GM23338 (cell line): Measurements from ENCODE around the gene BRSK1. TPM values are rescaled to one million over a fixed set of nuclear protein-coding genes. Genes with fewer than 3 reads are reported as not detected.

Experiments used
- ATAC-seq: fragments of 200-7000 bp; cut with Tn5 transposase; 3 replicates; pipeline ENCODE4 v1.9.1; 2020
- DNase-seq: peaks from one replicate; pipeline ENCODE4 v3.0.0-alpha.2; 2015; ENCODE audit warnings: low spot score
- H2AFZ ChIP-seq: fragments of 200-600 bp; sonication (generic); 2 replicates; pipeline ENCODE4 v1.8.0; 2016; ENCODE audit warnings: antibody characterized with exemption, mild to moderate bottlenecking, moderate library complexity
- H3F3A ChIP-seq: fragments of 200-600 bp; sonication (generic); replicated peaks from 2 replicates; pipeline ENCODE4 v1.8.0; 2017; ENCODE audit warnings: antibody characterized with exemption, mixed run types, low read depth
- H3K27ac ChIP-seq: fragments of 200-600 bp; sonication (generic); 2 replicates; pipeline ENCODE4 v1.6.1; 2016; ENCODE audit warnings: low read depth
- H3K27me3 ChIP-seq: fragments of 200-600 bp; sonication (generic); 2 replicates; pipeline ENCODE4 v1.8.0; 2016; ENCODE audit warnings: mild to moderate bottlenecking, mixed run types, moderate library complexity; ENCODE audit not compliant: insufficient read depth
- H3K36me3 ChIP-seq: fragments of 200-600 bp; sonication (generic); 2 replicates; pipeline ENCODE4 v1.8.0; 2016; ENCODE audit warnings: mild to moderate bottlenecking; ENCODE audit not compliant: insufficient read depth
- H3K4me1 ChIP-seq: fragments of 200-600 bp; sonication (generic); 2 replicates; pipeline ENCODE4 v1.8.0; 2016; ENCODE audit warnings: mild to moderate bottlenecking, moderate library complexity; ENCODE audit not compliant: insufficient read depth
- H3K4me2 ChIP-seq: fragments of 200-600 bp; sonication (generic); 2 replicates; pipeline ENCODE4 v1.7.1; 2017; ENCODE audit warnings: mixed run types
- H3K4me3 ChIP-seq: fragments of 200-600 bp; sonication (generic); 2 replicates; pipeline ENCODE4 v1.6.1; 2016; ENCODE audit warnings: mixed run types
- H3K79me2 ChIP-seq: fragments of 200-600 bp; sonication (generic); replicated peaks from 2 replicates; pipeline ENCODE4 v1.8.0; 2017; ENCODE audit warnings: mild to moderate bottlenecking; ENCODE audit not compliant: insufficient read depth
- H3K9me2 ChIP-seq: fragments of 200-600 bp; sonication (generic); 2 replicates; pipeline ENCODE4 v1.8.0; 2017; ENCODE audit not compliant: insufficient read depth
- H4K20me1 ChIP-seq: fragments of 200-600 bp; sonication (generic); replicated peaks from 2 replicates; pipeline ENCODE4 v1.8.0; 2017; ENCODE audit warnings: mild to moderate bottlenecking; ENCODE audit not compliant: insufficient read depth
- H3K27ac Mint-ChIP-seq: 2 replicates; pipeline ENCODE4 v1.8.0; 2020; ENCODE audit warnings: inconsistent platforms, mild to moderate bottlenecking, moderate library complexity, mixed read lengths
- H3K27me3 Mint-ChIP-seq: 3 replicates; pipeline ENCODE4 v1.8.0; 2022; ENCODE audit warnings: low read depth, mild to moderate bottlenecking, moderate library complexity, mixed read lengths, inconsistent platforms; ENCODE audit not compliant: insufficient read depth, poor library complexity
- H3K36me3 Mint-ChIP-seq: 3 replicates; pipeline ENCODE4 v1.8.0; 2021; ENCODE audit warnings: low read depth, mild to moderate bottlenecking, inconsistent platforms, moderate library complexity, mixed read lengths
- H3K4me1 Mint-ChIP-seq: 3 replicates; pipeline ENCODE4 v1.8.0; 2020; ENCODE audit warnings: mild to moderate bottlenecking, inconsistent platforms, mixed read lengths
- H3K4me3 Mint-ChIP-seq: 3 replicates; pipeline ENCODE4 v1.8.0; 2021; ENCODE audit warnings: moderate library complexity, mild to moderate bottlenecking, inconsistent platforms, mixed read lengths
- H3K9me3 Mint-ChIP-seq: 3 replicates; pipeline ENCODE4 v1.8.0; 2020; ENCODE audit warnings: moderate library complexity, mild to moderate bottlenecking, inconsistent platforms, mixed read lengths
- CREB1 ChIP-seq: fragments of 250-450 bp; sonication (Bioruptor Pico); IDR thresholded peaks from 2 replicates; pipeline ENCODE4 v1.5.0; 2020; ENCODE audit warnings: low read depth, mild to moderate bottlenecking, moderate library complexity
- EZH2 ChIP-seq: fragments of 200-600 bp; sonication (generic); IDR thresholded peaks from one replicate; pipeline ENCODE4 v1.8.0; 2017; ENCODE audit warnings: antibody characterized with exemption, mild to moderate bottlenecking, low read depth; ENCODE audit not compliant: unreplicated experiment
- EZH2phosphoT487 ChIP-seq: fragments of 200-600 bp; sonication (generic); IDR thresholded peaks from one replicate; pipeline ENCODE4 v1.8.1; 2018; ENCODE audit warnings: antibody characterized with exemption; ENCODE audit not compliant: unreplicated experiment
- JUNB ChIP-seq: IDR thresholded peaks from one replicate; pipeline ENCODE4 v1.6.1; 2016; ENCODE audit warnings: antibody characterized with exemption; ENCODE audit not compliant: unreplicated experiment
- NANOG ChIP-seq: IDR thresholded peaks from 2 replicates; pipeline ENCODE4 v1.6.1; 2016; ENCODE audit warnings: antibody characterized with exemption, borderline replicate concordance
- POLR2AphosphoS5 ChIP-seq: IDR thresholded peaks from 2 replicates; pipeline ENCODE4 v1.6.1; 2016; ENCODE audit warnings: antibody characterized with exemption, low read depth
- STAT1 ChIP-seq: IDR thresholded peaks from one replicate; pipeline ENCODE4 v1.6.1; 2016; ENCODE audit warnings: antibody characterized with exemption; ENCODE audit not compliant: unreplicated experiment
- ZNF114 ChIP-seq: fragments of 250-450 bp; sonication (Bioruptor Pico); IDR thresholded peaks from 2 replicates; pipeline ENCODE4 v1.5.0; 2020; ENCODE audit warnings: mild to moderate bottlenecking, moderate library complexity
- ZNF331 ChIP-seq: fragments of 250-450 bp; sonication (Bioruptor Pico); IDR thresholded peaks from 2 replicates; pipeline ENCODE4 v1.5.0; 2020; ENCODE audit warnings: low read depth, mild to moderate bottlenecking, moderate library complexity
- polyA plus RNA-seq: library from polyadenylated mRNA; unstranded; fragments of >200 nt; fragmentation: Nextera tagmentation; extraction: Ambion mirVana; gene quantifications from 2 replicates; pipeline ENCODE4 v1.2.1, GENCODE V29; 2016
- total RNA-seq: library from RNA; depleted of rRNA; stranded (reverse); fragments of >200 nt; shearing (Covaris generic); gene quantifications from 2 replicates; pipeline ENCODE4 v1.2.3, GENCODE V29; 2014
- TF ChIP-seq, protein P1 (sequence below): fragments of 250-450 bp; sonication (Bioruptor Pico); IDR thresholded peaks from 2 replicates; pipeline ENCODE4 v1.5.0; 2020; ENCODE audit warnings: mild to moderate bottlenecking, moderate library complexity
- TF ChIP-seq, protein P2 (sequence below): IDR thresholded peaks from one replicate; pipeline ENCODE4 v1.6.1; 2018; ENCODE audit warnings: antibody characterized with exemption; ENCODE audit not compliant: unreplicated experiment
- TF ChIP-seq, protein P3 (sequence below), 2 experiments: fragments of 200-600 bp in 1 of 2; sonication (generic) in 1 of 2; conservative IDR thresholded peaks; 2 replicates each; pipeline versions ENCODE4 v1.5.1 to v1.6.1; 2016 to 2017; ENCODE audit warnings: antibody characterized with exemption in 2 of 2, low read depth in 2 of 2, mild to moderate bottlenecking in 2 of 2, moderate library complexity in 1 of 2
- TF ChIP-seq, protein P4 (sequence below): IDR thresholded peaks from 2 replicates; pipeline ENCODE4 v1.6.1; 2016; ENCODE audit warnings: antibody characterized with exemption

BRSK1 gene
- total and polyA plus RNA-seq, 2 experiments from 2014 or later, result 2.3 to 17.2 TPM

DNA sequence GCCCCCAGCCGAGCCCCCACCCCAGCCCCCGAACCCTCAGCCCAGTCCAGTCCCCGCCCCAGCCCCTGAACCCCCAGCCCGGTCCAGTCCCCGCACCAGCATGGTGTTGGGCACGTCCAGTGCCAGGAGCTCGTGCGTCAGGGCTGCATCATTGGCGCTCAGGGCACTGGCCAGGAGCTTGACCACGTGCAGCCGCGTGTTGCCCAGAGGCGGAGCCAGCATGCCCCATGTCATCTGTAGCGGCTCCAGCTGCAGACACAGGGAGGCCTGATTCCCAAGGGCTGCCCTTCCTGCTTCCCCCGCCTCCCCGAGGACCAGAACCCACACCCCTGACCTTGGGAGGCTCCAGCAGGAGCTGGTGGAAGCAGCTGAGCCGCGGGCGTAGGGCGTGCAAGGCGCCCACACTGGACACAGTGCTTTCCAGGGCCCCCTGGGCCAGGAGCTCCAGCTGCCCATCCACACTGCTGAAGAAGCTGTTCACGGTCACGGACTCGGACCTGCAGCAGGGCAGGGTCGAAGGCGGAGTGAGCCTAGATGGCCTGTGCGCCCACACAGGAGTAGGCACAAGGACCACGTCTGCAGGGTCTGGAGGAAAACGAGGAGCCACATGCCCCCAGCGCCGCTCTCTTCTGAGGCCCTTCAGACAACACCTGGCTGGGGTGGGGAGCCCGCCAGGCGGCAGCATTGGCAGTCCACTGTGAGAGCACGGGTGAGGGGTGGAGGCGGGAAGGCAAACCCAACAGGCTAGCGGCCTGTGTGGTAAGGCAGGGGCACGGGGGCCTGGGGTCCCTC is 42.5 kb upstream of the BRSK1 start:
- no peaks in the 10 kb centered on the region for H3F3A ChIP-seq
- H3K27ac ChIP-seq, result no peak overlapping the region
- peaks cover 5% of the 10 kb centered on the region for H3K36me3 ChIP-seq
- Mint-ChIP-seq H3K27me3 (no peaks in the 10 kb centered on the region), H3K36me3 (peaks cover 55% of the 10 kb centered on the region), H3K4me1 (no peaks in the 10 kb centered on the region), H3K27ac (no peak overlapping the region), H3K4me3 (no peak overlapping the region), H3K9me3 (no peaks in the 10 kb centered on the region)
- H3K4me1 ChIP-seq, result no peaks in the 10 kb centered on the region
- no peaks in the 10 kb centered on the region for H3K79me2 ChIP-seq
- H3K4me3 ChIP-seq, result no peak overlapping the region
- no peaks in the 10 kb centered on the region for H3K9me2 ChIP-seq
- TF ChIP-seq EZH2, result no peak
- TF ChIP-seq NANOG, result no peak
- TF ChIP-seq ZNF331 (CRISPR knock-in tag), result no peak
- TF ChIP-seq, protein P1, sequence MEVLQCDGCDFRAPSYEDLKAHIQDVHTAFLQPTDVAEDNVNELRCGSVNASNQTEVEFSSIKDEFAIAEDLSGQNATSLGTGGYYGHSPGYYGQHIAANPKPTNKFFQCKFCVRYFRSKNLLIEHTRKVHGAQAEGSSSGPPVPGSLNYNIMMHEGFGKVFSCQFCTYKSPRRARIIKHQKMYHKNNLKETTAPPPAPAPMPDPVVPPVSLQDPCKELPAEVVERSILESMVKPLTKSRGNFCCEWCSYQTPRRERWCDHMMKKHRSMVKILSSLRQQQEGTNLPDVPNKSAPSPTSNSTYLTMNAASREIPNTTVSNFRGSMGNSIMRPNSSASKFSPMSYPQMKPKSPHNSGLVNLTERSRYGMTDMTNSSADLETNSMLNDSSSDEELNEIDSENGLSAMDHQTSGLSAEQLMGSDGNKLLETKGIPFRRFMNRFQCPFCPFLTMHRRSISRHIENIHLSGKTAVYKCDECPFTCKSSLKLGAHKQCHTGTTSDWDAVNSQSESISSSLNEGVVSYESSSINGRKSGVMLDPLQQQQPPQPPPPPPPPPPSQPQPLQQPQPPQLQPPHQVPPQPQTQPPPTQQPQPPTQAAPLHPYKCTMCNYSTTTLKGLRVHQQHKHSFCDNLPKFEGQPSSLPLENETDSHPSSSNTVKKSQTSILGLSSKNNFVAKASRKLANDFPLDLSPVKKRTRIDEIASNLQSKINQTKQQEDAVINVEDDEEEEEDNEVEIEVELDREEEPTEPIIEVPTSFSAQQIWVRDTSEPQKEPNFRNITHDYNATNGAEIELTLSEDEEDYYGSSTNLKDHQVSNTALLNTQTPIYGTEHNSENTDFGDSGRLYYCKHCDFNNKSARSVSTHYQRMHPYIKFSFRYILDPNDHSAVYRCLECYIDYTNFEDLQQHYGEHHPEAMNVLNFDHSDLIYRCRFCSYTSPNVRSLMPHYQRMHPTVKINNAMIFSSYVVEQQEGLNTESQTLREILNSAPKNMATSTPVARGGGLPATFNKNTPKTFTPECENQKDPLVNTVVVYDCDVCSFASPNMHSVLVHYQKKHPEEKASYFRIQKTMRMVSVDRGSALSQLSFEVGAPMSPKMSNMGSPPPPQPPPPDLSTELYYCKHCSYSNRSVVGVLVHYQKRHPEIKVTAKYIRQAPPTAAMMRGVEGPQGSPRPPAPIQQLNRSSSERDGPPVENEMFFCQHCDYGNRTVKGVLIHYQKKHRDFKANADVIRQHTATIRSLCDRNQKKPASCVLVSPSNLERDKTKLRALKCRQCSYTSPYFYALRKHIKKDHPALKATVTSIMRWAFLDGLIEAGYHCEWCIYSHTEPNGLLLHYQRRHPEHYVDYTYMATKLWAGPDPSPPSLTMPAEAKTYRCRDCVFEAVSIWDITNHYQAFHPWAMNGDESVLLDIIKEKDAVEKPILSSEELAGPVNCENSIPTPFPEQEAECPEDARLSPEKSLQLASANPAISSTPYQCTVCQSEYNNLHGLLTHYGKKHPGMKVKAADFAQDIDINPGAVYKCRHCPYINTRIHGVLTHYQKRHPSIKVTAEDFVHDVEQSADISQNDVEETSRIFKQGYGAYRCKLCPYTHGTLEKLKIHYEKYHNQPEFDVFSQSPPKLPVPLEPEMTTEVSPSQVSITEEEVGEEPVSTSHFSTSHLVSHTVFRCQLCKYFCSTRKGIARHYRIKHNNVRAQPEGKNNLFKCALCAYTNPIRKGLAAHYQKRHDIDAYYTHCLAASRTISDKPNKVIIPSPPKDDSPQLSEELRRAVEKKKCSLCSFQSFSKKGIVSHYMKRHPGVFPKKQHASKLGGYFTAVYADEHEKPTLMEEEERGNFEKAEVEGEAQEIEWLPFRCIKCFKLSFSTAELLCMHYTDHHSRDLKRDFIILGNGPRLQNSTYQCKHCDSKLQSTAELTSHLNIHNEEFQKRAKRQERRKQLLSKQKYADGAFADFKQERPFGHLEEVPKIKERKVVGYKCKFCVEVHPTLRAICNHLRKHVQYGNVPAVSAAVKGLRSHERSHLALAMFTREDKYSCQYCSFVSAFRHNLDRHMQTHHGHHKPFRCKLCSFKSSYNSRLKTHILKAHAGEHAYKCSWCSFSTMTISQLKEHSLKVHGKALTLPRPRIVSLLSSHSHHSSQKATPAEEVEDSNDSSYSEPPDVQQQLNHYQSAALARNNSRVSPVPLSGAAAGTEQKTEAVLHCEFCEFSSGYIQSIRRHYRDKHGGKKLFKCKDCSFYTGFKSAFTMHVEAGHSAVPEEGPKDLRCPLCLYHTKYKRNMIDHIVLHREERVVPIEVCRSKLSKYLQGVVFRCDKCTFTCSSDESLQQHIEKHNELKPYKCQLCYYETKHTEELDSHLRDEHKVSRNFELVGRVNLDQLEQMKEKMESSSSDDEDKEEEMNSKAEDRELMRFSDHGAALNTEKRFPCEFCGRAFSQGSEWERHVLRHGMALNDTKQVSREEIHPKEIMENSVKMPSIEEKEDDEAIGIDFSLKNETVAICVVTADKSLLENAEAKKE (CRISPR knock-in tag), result no peak
- TF ChIP-seq EZH2phosphoT487, result no peak
- TF ChIP-seq ZNF114 (CRISPR knock-in tag), result no peak
- no peak for TF ChIP-seq POLR2AphosphoS5
- TF ChIP-seq, protein P2, sequence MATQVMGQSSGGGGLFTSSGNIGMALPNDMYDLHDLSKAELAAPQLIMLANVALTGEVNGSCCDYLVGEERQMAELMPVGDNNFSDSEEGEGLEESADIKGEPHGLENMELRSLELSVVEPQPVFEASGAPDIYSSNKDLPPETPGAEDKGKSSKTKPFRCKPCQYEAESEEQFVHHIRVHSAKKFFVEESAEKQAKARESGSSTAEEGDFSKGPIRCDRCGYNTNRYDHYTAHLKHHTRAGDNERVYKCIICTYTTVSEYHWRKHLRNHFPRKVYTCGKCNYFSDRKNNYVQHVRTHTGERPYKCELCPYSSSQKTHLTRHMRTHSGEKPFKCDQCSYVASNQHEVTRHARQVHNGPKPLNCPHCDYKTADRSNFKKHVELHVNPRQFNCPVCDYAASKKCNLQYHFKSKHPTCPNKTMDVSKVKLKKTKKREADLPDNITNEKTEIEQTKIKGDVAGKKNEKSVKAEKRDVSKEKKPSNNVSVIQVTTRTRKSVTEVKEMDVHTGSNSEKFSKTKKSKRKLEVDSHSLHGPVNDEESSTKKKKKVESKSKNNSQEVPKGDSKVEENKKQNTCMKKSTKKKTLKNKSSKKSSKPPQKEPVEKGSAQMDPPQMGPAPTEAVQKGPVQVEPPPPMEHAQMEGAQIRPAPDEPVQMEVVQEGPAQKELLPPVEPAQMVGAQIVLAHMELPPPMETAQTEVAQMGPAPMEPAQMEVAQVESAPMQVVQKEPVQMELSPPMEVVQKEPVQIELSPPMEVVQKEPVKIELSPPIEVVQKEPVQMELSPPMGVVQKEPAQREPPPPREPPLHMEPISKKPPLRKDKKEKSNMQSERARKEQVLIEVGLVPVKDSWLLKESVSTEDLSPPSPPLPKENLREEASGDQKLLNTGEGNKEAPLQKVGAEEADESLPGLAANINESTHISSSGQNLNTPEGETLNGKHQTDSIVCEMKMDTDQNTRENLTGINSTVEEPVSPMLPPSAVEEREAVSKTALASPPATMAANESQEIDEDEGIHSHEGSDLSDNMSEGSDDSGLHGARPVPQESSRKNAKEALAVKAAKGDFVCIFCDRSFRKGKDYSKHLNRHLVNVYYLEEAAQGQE, result no peak
- TF ChIP-seq, protein P3, sequence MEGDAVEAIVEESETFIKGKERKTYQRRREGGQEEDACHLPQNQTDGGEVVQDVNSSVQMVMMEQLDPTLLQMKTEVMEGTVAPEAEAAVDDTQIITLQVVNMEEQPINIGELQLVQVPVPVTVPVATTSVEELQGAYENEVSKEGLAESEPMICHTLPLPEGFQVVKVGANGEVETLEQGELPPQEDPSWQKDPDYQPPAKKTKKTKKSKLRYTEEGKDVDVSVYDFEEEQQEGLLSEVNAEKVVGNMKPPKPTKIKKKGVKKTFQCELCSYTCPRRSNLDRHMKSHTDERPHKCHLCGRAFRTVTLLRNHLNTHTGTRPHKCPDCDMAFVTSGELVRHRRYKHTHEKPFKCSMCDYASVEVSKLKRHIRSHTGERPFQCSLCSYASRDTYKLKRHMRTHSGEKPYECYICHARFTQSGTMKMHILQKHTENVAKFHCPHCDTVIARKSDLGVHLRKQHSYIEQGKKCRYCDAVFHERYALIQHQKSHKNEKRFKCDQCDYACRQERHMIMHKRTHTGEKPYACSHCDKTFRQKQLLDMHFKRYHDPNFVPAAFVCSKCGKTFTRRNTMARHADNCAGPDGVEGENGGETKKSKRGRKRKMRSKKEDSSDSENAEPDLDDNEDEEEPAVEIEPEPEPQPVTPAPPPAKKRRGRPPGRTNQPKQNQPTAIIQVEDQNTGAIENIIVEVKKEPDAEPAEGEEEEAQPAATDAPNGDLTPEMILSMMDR (conservative IDR thresholded peaks at IDR 0.05; ENCODE audit: low read depth in 2 of 2), result no peak
- no peak for TF ChIP-seq CREB1 (CRISPR knock-in tag)
- no peak for TF ChIP-seq JUNB
- TF ChIP-seq, protein P4, sequence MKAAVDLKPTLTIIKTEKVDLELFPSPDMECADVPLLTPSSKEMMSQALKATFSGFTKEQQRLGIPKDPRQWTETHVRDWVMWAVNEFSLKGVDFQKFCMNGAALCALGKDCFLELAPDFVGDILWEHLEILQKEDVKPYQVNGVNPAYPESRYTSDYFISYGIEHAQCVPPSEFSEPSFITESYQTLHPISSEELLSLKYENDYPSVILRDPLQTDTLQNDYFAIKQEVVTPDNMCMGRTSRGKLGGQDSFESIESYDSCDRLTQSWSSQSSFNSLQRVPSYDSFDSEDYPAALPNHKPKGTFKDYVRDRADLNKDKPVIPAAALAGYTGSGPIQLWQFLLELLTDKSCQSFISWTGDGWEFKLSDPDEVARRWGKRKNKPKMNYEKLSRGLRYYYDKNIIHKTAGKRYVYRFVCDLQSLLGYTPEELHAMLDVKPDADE, result no peak
- no peak for TF ChIP-seq STAT1
- no peaks in the 10 kb centered on the region; the same call in none of the 2 replicates for H4K20me1 ChIP-seq
- no peak overlapping the region for H3K4me2 ChIP-seq
- H2AFZ ChIP-seq, result no peak overlapping the region
- H3K27me3 ChIP-seq, result no peaks in the 10 kb centered on the region
- DNase-seq, result no peak
- ATAC-seq, result no peak
